Fibroblast of skin of left quadriceps (primary cell): ENCODE results near the gene SORT1.

ENCODE experiments used
- DNase-seq, 2 experiments: peaks; one replicate each; pipeline ENCODE4 v3.0.0-alpha.2; 2013; ENCODE audit warnings: low read depth in 2 of 2

The SORT1 gene

DNA sequence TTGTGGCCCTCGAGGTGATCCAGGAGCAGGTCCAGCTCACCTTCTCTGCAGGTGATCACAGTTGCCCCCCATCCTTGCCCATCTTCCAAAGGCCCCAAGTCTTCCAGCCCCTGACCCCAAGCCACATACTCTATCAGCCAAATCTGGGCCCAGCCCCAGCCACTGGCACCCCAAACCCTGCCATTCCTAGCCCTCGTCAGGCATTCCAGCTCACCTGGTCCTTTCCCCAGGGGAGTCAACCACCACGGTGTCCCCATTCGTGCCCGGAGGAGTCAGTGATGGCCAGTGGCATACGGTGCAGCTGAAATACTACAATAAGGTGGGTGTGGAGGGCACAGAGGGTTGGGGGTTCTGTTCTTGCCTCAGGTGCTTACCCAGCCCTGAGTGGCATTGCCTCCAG lies 136.1 kb downstream of the SORT1 start:
- no peak for DNase-seq

DNA sequence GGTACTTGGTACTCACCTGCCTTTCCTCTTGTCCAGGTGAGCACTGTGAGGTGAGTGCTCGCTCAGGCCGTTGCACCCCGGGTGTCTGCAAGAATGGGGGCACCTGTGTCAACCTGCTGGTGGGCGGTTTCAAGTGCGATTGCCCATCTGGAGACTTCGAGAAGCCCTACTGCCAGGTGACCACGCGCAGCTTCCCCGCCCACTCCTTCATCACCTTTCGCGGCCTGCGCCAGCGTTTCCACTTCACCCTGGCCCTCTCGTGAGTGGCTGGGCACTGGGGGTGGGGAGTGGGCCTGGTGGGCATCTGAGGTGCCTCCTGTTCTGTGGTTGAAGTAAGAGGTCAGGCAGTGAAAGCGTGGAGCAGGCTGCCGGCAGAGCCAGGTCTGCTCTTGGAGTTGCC lies 136.7 kb downstream of the SORT1 start:
- DNase-seq: no peak

DNA sequence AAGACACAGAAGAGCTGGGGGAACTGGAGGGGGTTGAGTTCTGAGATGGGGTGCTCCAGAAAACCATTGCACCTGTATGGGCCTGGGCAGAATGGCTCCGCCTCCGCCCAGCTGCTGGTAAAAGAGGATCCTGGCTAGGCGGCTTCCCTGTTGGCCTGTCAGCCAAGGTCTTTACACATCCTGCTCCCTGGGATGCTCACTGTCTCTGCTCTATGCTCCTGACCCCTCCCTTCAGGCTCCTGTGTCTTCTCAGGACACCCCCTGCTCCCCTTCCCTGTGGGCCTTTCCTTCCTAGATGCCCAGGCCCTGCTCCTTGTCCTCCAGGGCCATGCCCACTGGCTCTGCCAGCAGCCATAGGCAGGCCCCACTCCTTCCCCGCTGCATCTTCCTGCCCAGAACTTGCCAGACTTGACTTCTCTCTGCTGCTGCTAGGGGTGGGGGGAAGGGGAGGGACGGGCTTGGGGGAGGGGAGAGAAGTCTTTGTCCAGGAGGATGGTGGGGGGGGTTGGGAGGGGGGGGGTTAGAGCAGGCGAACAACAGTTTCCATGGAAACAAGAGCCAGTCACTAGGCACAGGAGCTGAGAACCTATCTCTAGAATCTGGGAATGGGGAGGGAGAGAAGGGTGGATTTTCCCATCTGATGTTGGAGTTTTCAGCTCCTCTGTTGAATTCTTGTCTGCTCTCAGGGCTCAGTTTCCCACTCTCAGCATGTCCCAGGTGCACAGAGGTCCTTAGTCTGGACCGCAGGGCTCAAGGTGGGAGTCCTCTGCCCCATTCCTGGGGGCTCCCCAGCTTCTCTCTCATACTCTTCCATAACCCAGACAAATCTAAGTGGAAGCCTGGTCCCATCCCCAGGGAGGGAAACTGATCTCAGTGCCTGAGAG lies 137.8 kb downstream of the SORT1 start:
- DNase-seq: no peak
